ENCODE measurements around the gene EDA. TPM values are rescaled to one million over a fixed set of nuclear protein-coding genes. Genes with fewer than 3 reads are reported as not detected.
A peak's percentile ranks its signal among the peaks of the same experiment; 100 is the strongest.

The EDA gene
- total RNA-seq, 1 donor from 2014 or later, result not detected

GRCh38 chrX:70038515-70038914 lies 422.6 kb downstream of the EDA start:
- Mint-ChIP-seq H3K4me3 (ENCODE audit: unreplicated experiment) (no peak overlapping the region), H3K27me3 (ENCODE audit: unreplicated experiment) (no peaks in the 10 kb centered on the region), H3K9me3 (ENCODE audit: unreplicated experiment) (no peaks in the 10 kb centered on the region), H3K4me1 (ENCODE audit: unreplicated experiment) (no peaks in the 10 kb centered on the region), H3K36me3 (ENCODE audit: unreplicated experiment) (no peaks in the 10 kb centered on the region), H3K27ac (ENCODE audit: unreplicated experiment) (no peak overlapping the region)
- no peak for DNase-seq (ENCODE audit: extremely low spot score, unreplicated experiment)
- TF ChIP-seq, protein P1, sequence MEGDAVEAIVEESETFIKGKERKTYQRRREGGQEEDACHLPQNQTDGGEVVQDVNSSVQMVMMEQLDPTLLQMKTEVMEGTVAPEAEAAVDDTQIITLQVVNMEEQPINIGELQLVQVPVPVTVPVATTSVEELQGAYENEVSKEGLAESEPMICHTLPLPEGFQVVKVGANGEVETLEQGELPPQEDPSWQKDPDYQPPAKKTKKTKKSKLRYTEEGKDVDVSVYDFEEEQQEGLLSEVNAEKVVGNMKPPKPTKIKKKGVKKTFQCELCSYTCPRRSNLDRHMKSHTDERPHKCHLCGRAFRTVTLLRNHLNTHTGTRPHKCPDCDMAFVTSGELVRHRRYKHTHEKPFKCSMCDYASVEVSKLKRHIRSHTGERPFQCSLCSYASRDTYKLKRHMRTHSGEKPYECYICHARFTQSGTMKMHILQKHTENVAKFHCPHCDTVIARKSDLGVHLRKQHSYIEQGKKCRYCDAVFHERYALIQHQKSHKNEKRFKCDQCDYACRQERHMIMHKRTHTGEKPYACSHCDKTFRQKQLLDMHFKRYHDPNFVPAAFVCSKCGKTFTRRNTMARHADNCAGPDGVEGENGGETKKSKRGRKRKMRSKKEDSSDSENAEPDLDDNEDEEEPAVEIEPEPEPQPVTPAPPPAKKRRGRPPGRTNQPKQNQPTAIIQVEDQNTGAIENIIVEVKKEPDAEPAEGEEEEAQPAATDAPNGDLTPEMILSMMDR (IDR thresholded peaks at IDR 0.05), result no peak

DNA sequence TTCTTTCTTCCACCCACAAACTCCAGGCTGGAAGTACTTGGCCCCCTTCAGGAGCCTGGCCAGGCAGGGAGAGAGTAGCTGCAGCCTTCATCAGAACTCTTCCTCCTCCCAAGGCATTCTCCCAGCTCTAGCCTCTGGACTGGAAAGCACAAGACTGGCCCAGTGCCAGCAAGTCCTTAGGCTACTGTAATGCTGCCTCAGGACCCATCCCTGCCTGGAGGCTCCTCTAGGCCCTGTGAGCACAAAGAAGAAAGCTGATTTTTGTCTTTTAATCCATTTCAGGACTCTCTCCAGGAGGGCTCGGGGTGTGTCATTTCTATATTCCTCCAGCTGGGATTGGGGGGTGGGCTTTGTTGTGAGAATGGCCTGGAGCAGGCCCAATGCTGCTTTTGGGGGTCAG lies 423.0 kb downstream of the EDA start:
- no peaks in the 10 kb centered on the region for H3K9me3 Mint-ChIP-seq (ENCODE audit: unreplicated experiment)
- TF ChIP-seq, protein P1 (IDR thresholded peaks at IDR 0.05), result no peak

GRCh38 chrX:70039758-70040157 lies 423.8 kb downstream of the EDA start:
- peaks cover 4% of the 10 kb centered on the region for H3K4me1 Mint-ChIP-seq (ENCODE audit: unreplicated experiment)

More for the DNA sequence above, 423.0 kb downstream of the EDA start:
- Mint-ChIP-seq H3K4me1 (ENCODE audit: unreplicated experiment) (no peaks in the 10 kb centered on the region), H3K27ac (ENCODE audit: unreplicated experiment) (no peak overlapping the region), H3K4me3 (ENCODE audit: unreplicated experiment) (no peak overlapping the region), H3K27me3 (ENCODE audit: unreplicated experiment) (no peaks in the 10 kb centered on the region), H3K36me3 (ENCODE audit: unreplicated experiment) (no peaks in the 10 kb centered on the region)
- DNase-seq (ENCODE audit: extremely low spot score, unreplicated experiment), result no peak

DNA sequence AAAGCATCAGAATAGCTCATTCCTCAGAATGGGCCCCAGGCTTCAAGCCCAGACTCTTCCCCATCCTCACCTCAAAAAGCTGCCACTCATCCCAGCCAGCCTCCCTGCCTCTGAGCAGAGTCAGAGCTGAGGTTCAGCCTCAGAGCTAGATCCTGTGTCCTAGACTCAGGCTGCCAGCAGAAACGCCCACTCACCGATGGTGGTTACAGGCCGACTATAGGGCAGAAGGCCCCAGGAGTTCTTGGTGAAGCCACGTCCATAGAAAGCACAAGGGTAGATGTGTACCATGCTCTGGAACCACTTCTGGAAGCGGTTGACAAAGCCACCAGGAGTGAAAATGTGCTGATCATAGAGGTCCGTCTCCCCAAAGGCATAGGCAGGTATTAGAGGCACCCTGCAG lies 426.1 kb downstream of the EDA start:
- Mint-ChIP-seq H3K36me3 (ENCODE audit: unreplicated experiment) (no peaks in the 10 kb centered on the region), H3K9me3 (ENCODE audit: unreplicated experiment) (no peaks in the 10 kb centered on the region), H3K4me3 (ENCODE audit: unreplicated experiment) (no peak overlapping the region), H3K27ac (ENCODE audit: unreplicated experiment) (no peak overlapping the region), H3K27me3 (ENCODE audit: unreplicated experiment) (no peaks in the 10 kb centered on the region), H3K4me1 (ENCODE audit: unreplicated experiment) (peaks cover 5% of the 10 kb centered on the region)
- TF ChIP-seq, protein P1 (IDR thresholded peaks at IDR 0.05), result no peak
- peak; percentile 69 for DNase-seq (ENCODE audit: extremely low spot score, unreplicated experiment)

More at GRCh38 chrX:70039758-70040157, 423.8 kb downstream of the EDA start:
- H3K27ac Mint-ChIP-seq (ENCODE audit: unreplicated experiment), result no peak overlapping the region
- H3K9me3 Mint-ChIP-seq (ENCODE audit: unreplicated experiment), result no peaks in the 10 kb centered on the region
- TF ChIP-seq, protein P1 (IDR thresholded peaks at IDR 0.05), result no peak
- H3K4me3 Mint-ChIP-seq (ENCODE audit: unreplicated experiment), result no peak overlapping the region
- no peak for DNase-seq (ENCODE audit: extremely low spot score, unreplicated experiment)
- no peaks in the 10 kb centered on the region for H3K27me3 Mint-ChIP-seq (ENCODE audit: unreplicated experiment)
- no peaks in the 10 kb centered on the region for H3K36me3 Mint-ChIP-seq (ENCODE audit: unreplicated experiment)

DNA sequence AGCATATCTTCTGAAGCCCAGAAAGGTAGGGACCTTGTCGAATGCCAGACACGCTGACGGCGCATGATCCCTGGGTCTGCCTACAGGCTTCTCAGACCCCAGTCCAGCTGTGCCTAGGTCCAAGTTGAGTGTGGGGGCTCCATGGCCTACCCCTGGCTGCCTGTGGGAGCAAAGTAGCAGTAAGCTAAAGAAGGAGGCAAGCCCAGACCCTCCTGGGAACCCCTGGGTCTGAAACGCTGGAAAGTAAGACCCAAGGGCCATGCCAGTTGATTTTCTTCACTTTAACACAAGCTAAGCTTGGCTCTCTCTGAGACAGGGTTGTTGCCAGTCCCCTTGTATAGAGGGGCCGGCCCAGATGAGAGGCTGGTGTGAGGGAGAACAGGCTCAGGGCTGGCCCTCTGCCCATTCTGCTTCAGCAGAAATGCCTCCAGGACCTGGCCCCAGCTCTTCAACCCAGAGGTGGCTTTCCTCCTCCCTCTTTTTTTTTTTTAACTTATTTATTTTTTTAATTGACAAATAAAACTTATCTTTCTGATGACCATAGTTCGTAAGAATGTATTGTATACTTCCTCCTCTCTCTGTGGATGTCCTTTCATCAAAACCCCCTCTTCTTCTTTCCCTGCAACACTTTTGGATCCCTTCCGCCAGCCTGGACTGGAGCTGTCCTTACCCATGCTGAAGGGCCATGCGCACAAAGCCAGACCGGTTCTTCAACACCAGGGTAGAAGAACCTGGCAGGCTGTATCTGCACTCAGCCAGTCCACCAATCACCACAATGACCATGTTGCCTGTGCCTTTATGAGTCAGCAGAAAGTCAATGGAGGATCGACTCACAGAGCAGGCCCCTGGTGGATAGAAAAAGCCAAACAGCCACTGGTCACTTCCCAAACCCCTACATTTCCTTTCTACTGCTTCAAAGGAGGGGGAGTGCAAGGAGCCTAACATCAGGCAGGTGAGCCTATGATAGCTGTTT lies 426.8 kb downstream of the EDA start:
- Mint-ChIP-seq H3K36me3 (ENCODE audit: unreplicated experiment) (no peaks in the 10 kb centered on the region), H3K4me3 (ENCODE audit: unreplicated experiment) (no peak overlapping the region), H3K4me1 (ENCODE audit: unreplicated experiment) (peaks cover 7% of the 10 kb centered on the region), H3K9me3 (ENCODE audit: unreplicated experiment) (no peaks in the 10 kb centered on the region), H3K27ac (ENCODE audit: unreplicated experiment) (no peak overlapping the region), H3K27me3 (ENCODE audit: unreplicated experiment) (no peaks in the 10 kb centered on the region)
- peak; percentile 63 for DNase-seq (ENCODE audit: extremely low spot score, unreplicated experiment)
- TF ChIP-seq, protein P1 (IDR thresholded peaks at IDR 0.05), result no peak
